ENCODE results near the gene PLEKHM3. TPM values are rescaled to one million over a fixed set of nuclear protein-coding genes. Genes with fewer than 3 reads are reported as not detected.

PLEKHM3 gene
- polyA plus RNA-seq, 1 experiment: 7.0 TPM

GRCh38 chr2:207782238-207783030 is 242.9 kb downstream of the PLEKHM3 start:
- H3K27ac ChIP-seq (ENCODE audit: low read depth, low read length): no peak overlapping the region
- no peak for DNase-seq (ENCODE audit: low read depth, low spot score)
- TF ChIP-seq, protein P1, sequence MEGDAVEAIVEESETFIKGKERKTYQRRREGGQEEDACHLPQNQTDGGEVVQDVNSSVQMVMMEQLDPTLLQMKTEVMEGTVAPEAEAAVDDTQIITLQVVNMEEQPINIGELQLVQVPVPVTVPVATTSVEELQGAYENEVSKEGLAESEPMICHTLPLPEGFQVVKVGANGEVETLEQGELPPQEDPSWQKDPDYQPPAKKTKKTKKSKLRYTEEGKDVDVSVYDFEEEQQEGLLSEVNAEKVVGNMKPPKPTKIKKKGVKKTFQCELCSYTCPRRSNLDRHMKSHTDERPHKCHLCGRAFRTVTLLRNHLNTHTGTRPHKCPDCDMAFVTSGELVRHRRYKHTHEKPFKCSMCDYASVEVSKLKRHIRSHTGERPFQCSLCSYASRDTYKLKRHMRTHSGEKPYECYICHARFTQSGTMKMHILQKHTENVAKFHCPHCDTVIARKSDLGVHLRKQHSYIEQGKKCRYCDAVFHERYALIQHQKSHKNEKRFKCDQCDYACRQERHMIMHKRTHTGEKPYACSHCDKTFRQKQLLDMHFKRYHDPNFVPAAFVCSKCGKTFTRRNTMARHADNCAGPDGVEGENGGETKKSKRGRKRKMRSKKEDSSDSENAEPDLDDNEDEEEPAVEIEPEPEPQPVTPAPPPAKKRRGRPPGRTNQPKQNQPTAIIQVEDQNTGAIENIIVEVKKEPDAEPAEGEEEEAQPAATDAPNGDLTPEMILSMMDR (IDR thresholded peaks at IDR 0.05; ENCODE audit: low read depth, low read length): no peak
- ChIA-PET CTCF (interaction anchor here (0.6 to 1.9 kb wide), 2 partner anchors 257 to 258 kb away, joined by 3 to 7 read pairs; no protein-coding TSS in a partner anchor), POLR2A (no interaction called here)
- no peaks in the 10 kb centered on the region for H3K9me3 ChIP-seq (ENCODE audit: control insufficient read depth, insufficient read depth, low read length)
- H3K27me3 ChIP-seq (ENCODE audit: control insufficient read depth, insufficient read depth, low read length): peaks cover 5% of the 10 kb centered on the region
- H3K4me3 ChIP-seq (ENCODE audit: low read depth, low read length): no peak overlapping the region

- no peak overlapping the region for H3K27ac ChIP-seq (ENCODE audit: low read depth, low read length)
- peaks cover 2% of the 10 kb centered on the region for H3K27me3 ChIP-seq (ENCODE audit: control insufficient read depth, insufficient read depth, low read length)
- ChIA-PET POLR2A (no interaction called here), CTCF (interaction anchor here (0.5 to 1.0 kb wide), 2 partner anchors 33 to 261 kb away, joined by 3 to 5 read pairs; no protein-coding TSS in a partner anchor)
- no peaks in the 10 kb centered on the region for H3K9me3 ChIP-seq (ENCODE audit: control insufficient read depth, insufficient read depth, low read length)
- TF ChIP-seq, protein P1 (IDR thresholded peaks at IDR 0.05; ENCODE audit: low read depth, low read length): no peak
- no peak overlapping the region for H3K4me3 ChIP-seq (ENCODE audit: low read depth, low read length)
- no peak for DNase-seq (ENCODE audit: low read depth, low spot score)
Observed at GRCh38 chr2:207779523-207779922, 245.8 kb downstream of the PLEKHM3 start.

DNA sequence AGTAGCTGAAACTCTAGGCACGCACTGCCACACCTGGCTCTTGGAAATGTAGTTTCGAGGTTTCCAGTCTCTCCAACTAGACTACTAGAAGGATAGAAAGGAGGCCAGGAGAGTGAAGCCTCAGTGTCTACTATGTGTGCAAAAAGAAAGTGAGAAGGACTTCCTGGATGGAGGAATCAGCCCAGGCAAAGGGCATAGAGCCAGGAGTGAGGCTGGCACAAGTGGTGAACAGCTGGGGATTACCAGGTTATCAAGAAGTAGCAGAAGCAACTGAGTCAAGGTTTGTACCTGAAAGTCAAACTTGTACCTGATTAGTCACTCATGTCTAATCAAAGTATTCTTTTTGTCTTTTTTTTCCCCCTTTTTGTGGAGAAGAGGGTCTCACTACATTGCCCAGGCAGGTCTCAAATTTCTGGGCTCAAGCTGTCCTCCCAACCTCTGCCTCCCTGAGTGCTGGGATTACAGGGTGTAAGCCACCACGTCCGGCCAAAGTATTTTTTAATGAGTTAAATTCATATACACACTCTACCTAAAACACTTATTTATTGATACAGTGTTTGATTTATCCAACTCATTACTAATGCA is 246.9 kb downstream of the PLEKHM3 start:
- CTCF ChIA-PET: no interaction called here
- H3K27ac ChIP-seq (ENCODE audit: low read depth, low read length): no peak overlapping the region

GRCh38 chr2:207777124-207777523 is 248.2 kb downstream of the PLEKHM3 start:
- POLR2A ChIA-PET: no interaction called here
- CTCF ChIA-PET: interaction anchor here (1.1 kb wide), 1 partner anchor 31 kb away, joined by 3 read pairs; no protein-coding TSS in a partner anchor

More for the DNA sequence above, 246.9 kb downstream of the PLEKHM3 start:
- POLR2A ChIA-PET: no interaction called here
- DNase-seq (ENCODE audit: low read depth, low spot score): no peak
- Histone ChIP-seq H3K9me3 (ENCODE audit: control insufficient read depth, insufficient read depth, low read length) (no peaks in the 10 kb centered on the region), H3K27me3 (ENCODE audit: control insufficient read depth, insufficient read depth, low read length) (no peaks in the 10 kb centered on the region), H3K4me3 (ENCODE audit: low read depth, low read length) (no peak overlapping the region)
- TF ChIP-seq, protein P1 (IDR thresholded peaks at IDR 0.05; ENCODE audit: low read depth, low read length): no peak

More at GRCh38 chr2:207777124-207777523, 248.2 kb downstream of the PLEKHM3 start:
- Histone ChIP-seq H3K27ac (ENCODE audit: low read depth, low read length) (no peak overlapping the region), H3K9me3 (ENCODE audit: control insufficient read depth, insufficient read depth, low read length) (no peaks in the 10 kb centered on the region), H3K4me3 (ENCODE audit: low read depth, low read length) (no peak overlapping the region), H3K27me3 (ENCODE audit: control insufficient read depth, insufficient read depth, low read length) (no peaks in the 10 kb centered on the region)
- no peak for DNase-seq (ENCODE audit: low read depth, low spot score)
- TF ChIP-seq, protein P1 (IDR thresholded peaks at IDR 0.05; ENCODE audit: low read depth, low read length): no peak

Data from AG04450 (cell line).